Measurements from ENCODE around the gene PRPF19. TPM values are rescaled to one million over a fixed set of nuclear protein-coding genes. Genes with fewer than 3 reads are reported as not detected.

Gene PRPF19
- total and polyA plus RNA-seq, 2 of the 13 experiments (the other 11 are each of a cell fraction or from before 2014, with no cell fraction given), result 27.4 to 91.1 TPM

GRCh38 chr11:60841797-60842667 is 64.4 kb downstream of the PRPF19 start, which contains the start of gene CCDC86 (continued):
- TF ChIP-seq ZGPAT (CRISPR knock-in tag; IDR thresholded peaks at IDR 0.05) (peak; percentile 94), ZNF512B (CRISPR knock-in tag; IDR thresholded peaks at IDR 0.05; ENCODE audit: borderline replicate concordance) (no peak), SMAD3 (CRISPR knock-in tag; IDR thresholded peaks at IDR 0.05) (peak; percentile 81; the same call in 1 of the 2 replicates), RAD21 (CRISPR knock-in tag; IDR thresholded peaks at IDR 0.05) (0 out of 2 replicates have a peak, but pooled peaks have one; percentile 44), SP1 (IDR thresholded peaks at IDR 0.05) (no peak), SP1 (CRISPR knock-in tag; IDR thresholded peaks at IDR 0.05) (peak; percentile 90), ZNF720 (CRISPR knock-in tag; IDR thresholded peaks at IDR 0.05) (no peak), FOXO4 (CRISPR knock-in tag; conservative IDR thresholded peaks at IDR 0.05) (no peak), ZMYM3 (CRISPR knock-in tag; IDR thresholded peaks at IDR 0.05) (peak; percentile 65; the same call in 1 of the 2 replicates), EED (CRISPR knock-in tag; IDR thresholded peaks at IDR 0.05) (peak; percentile 85), IRF2 (CRISPR knock-in tag; IDR thresholded peaks at IDR 0.05) (peak; percentile 97), ZFX (CRISPR knock-in tag; IDR thresholded peaks at IDR 0.05; ENCODE audit: low read depth) (peak; percentile 90), GATA4 (IDR thresholded peaks at IDR 0.05; ENCODE audit: borderline replicate concordance, low read depth) (no peak), ZNF709 (CRISPR knock-in tag; IDR thresholded peaks at IDR 0.05) (peak; percentile 63; the same call in 1 of the 2 replicates), ZFP36L1 (CRISPR knock-in tag; IDR thresholded peaks at IDR 0.05) (peak; percentile 41; the same call in 1 of the 2 replicates), NR2C2 (CRISPR knock-in tag; IDR thresholded peaks at IDR 0.05; ENCODE audit: borderline replicate concordance) (peak; percentile 80), KDM5A (IDR thresholded peaks at IDR 0.05; ENCODE audit: borderline replicate concordance, low read length) (peak; percentile 97)

All from HepG2 (cell line).